IPS-15b (cell line): ENCODE data around the gene NELL1.

ENCODE experiments used
- H3K27me3 ChIP-seq: one replicate; pipeline ENCODE4 v1.6.1; 2013; ENCODE audit warnings: low read length; ENCODE audit not compliant: control insufficient read depth, insufficient read depth
- H3K36me3 ChIP-seq: one replicate; pipeline ENCODE4 v1.6.1; 2013; ENCODE audit warnings: low read length; ENCODE audit not compliant: control insufficient read depth, insufficient read depth
- H3K4me1 ChIP-seq: one replicate; pipeline ENCODE4 v1.6.1; 2013; ENCODE audit warnings: mild to moderate bottlenecking, low read length; ENCODE audit not compliant: control insufficient read depth, insufficient read depth
- H3K4me3 ChIP-seq: one replicate; pipeline ENCODE4 v1.5.1; 2013; ENCODE audit warnings: low read depth, low read length
- H3K9ac ChIP-seq: one replicate; pipeline ENCODE4 v1.6.1; 2013; ENCODE audit warnings: low read depth, mild to moderate bottlenecking, low read length
- H3K9me3 ChIP-seq: one replicate; pipeline ENCODE4 v1.6.1; 2013; ENCODE audit warnings: mild to moderate bottlenecking, low read length; ENCODE audit not compliant: control insufficient read depth, insufficient read depth

Gene NELL1

GRCh38 chr11:20669820-20670684 lies 666 bp downstream of the NELL1 start:
- no peak overlapping the region for H3K9ac ChIP-seq
- no peaks in the 10 kb centered on the region for H3K9me3 ChIP-seq
- peaks cover 83% of the 10 kb centered on the region for H3K27me3 ChIP-seq
- H3K4me3 ChIP-seq, result peak overlapping the region; percentile 64
- H3K36me3 ChIP-seq, result no peaks in the 10 kb centered on the region
- H3K4me1 ChIP-seq, result peaks cover 19% of the 10 kb centered on the region

GRCh38 chr11:20670932-20671403 lies 1.6 kb downstream of the NELL1 start:
- Histone ChIP-seq H3K4me3 (peak overlapping the region; percentile 64), H3K4me1 (peaks cover 19% of the 10 kb centered on the region), H3K36me3 (no peaks in the 10 kb centered on the region), H3K9me3 (no peaks in the 10 kb centered on the region), H3K9ac (no peak overlapping the region), H3K27me3 (peaks cover 74% of the 10 kb centered on the region)

GRCh38 chr11:20671856-20672546 lies 2.6 kb downstream of the NELL1 start:
- peaks cover 66% of the 10 kb centered on the region for H3K27me3 ChIP-seq
- no peak overlapping the region for H3K4me3 ChIP-seq
- no peak overlapping the region for H3K9ac ChIP-seq
- peaks cover 19% of the 10 kb centered on the region for H3K4me1 ChIP-seq
- no peaks in the 10 kb centered on the region for H3K36me3 ChIP-seq
- H3K9me3 ChIP-seq, result no peaks in the 10 kb centered on the region

- no peaks in the 10 kb centered on the region for H3K36me3 ChIP-seq
- no peak overlapping the region for H3K4me3 ChIP-seq
- no peak overlapping the region for H3K9ac ChIP-seq
- peaks cover 60% of the 10 kb centered on the region for H3K27me3 ChIP-seq
- no peaks in the 10 kb centered on the region for H3K9me3 ChIP-seq
- peaks cover 19% of the 10 kb centered on the region for H3K4me1 ChIP-seq
Observed at GRCh38 chr11:20672575-20672974, 3.2 kb downstream of the NELL1 start.

GRCh38 chr11:20676658-20677057 lies 7.3 kb downstream of the NELL1 start:
- Histone ChIP-seq H3K9ac (no peak overlapping the region), H3K27me3 (peaks cover 21% of the 10 kb centered on the region), H3K4me1 (peaks cover under 1% of the 10 kb centered on the region), H3K36me3 (no peaks in the 10 kb centered on the region), H3K9me3 (no peaks in the 10 kb centered on the region), H3K4me3 (no peak overlapping the region)

- Histone ChIP-seq H3K9me3 (no peaks in the 10 kb centered on the region), H3K4me1 (no peaks in the 10 kb centered on the region), H3K36me3 (no peaks in the 10 kb centered on the region), H3K9ac (no peak overlapping the region), H3K27me3 (no peaks in the 10 kb centered on the region), H3K4me3 (no peak overlapping the region)
Observed at GRCh38 chr11:20688761-20689160, 19.4 kb downstream of the NELL1 start.

GRCh38 chr11:20707876-20708275 lies 38.5 kb downstream of the NELL1 start:
- no peaks in the 10 kb centered on the region for H3K27me3 ChIP-seq
- no peaks in the 10 kb centered on the region for H3K9me3 ChIP-seq
- no peak overlapping the region for H3K9ac ChIP-seq
- no peaks in the 10 kb centered on the region for H3K4me1 ChIP-seq
- no peak overlapping the region for H3K4me3 ChIP-seq
- no peaks in the 10 kb centered on the region for H3K36me3 ChIP-seq

GRCh38 chr11:20712912-20713311 lies 43.5 kb downstream of the NELL1 start:
- no peaks in the 10 kb centered on the region for H3K27me3 ChIP-seq
- no peaks in the 10 kb centered on the region for H3K36me3 ChIP-seq
- H3K9me3 ChIP-seq, result no peaks in the 10 kb centered on the region
- H3K4me1 ChIP-seq, result no peaks in the 10 kb centered on the region
- no peak overlapping the region for H3K4me3 ChIP-seq
- no peak overlapping the region for H3K9ac ChIP-seq

- Histone ChIP-seq H3K9me3 (no peaks in the 10 kb centered on the region), H3K9ac (no peak overlapping the region), H3K36me3 (no peaks in the 10 kb centered on the region), H3K27me3 (no peaks in the 10 kb centered on the region), H3K4me3 (no peak overlapping the region), H3K4me1 (no peaks in the 10 kb centered on the region)
Observed at GRCh38 chr11:20715464-20715863, 46.1 kb downstream of the NELL1 start.

DNA sequence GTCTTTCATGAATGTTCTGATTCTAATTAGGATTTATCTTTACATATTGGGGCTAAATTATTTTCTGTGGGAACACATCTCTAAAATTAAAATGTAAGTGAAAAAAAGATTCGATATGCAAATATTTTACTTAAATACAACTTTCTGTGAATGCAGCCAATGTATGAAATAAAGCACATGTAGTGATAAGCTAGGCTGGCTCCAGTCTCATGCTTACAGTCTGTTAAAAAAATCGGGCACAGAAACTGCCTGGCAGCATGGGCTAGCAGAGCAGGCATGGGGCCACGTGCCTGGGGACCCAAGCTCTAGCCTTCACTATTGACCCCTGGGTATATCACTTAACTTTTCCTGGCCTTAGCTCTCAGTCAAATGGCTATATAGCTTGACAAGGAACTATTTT lies 46.5 kb downstream of the NELL1 start:
- no peaks in the 10 kb centered on the region for H3K4me1 ChIP-seq
- no peaks in the 10 kb centered on the region for H3K36me3 ChIP-seq
- H3K4me3 ChIP-seq, result no peak overlapping the region
- H3K9me3 ChIP-seq, result no peaks in the 10 kb centered on the region
- H3K27me3 ChIP-seq, result no peaks in the 10 kb centered on the region
- no peak overlapping the region for H3K9ac ChIP-seq

GRCh38 chr11:20719821-20720220 lies 50.4 kb downstream of the NELL1 start:
- Histone ChIP-seq H3K9me3 (no peaks in the 10 kb centered on the region), H3K27me3 (no peaks in the 10 kb centered on the region), H3K4me1 (no peaks in the 10 kb centered on the region), H3K36me3 (no peaks in the 10 kb centered on the region), H3K4me3 (no peak overlapping the region), H3K9ac (no peak overlapping the region)

DNA sequence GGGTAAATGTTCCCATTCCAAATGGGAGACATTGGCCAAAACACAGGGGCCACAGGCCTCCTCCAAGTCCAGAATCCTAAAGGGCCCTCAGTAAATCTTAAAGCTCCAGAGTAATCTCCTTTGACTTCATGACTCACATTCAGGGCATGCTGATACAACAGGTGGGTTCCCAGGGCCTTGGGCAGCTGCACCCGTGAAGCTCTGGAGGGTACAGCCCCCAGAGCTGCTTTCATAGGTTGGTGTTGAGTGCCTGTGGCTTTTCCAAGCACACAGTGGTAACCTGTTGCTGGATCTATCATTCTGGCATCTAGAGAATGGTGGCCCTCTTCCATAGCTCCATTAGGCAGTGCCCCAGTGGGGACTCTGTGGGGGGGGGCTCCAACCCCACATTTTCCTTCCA lies 54.0 kb downstream of the NELL1 start:
- Histone ChIP-seq H3K4me1 (no peaks in the 10 kb centered on the region), H3K27me3 (no peaks in the 10 kb centered on the region), H3K4me3 (no peak overlapping the region), H3K36me3 (no peaks in the 10 kb centered on the region), H3K9me3 (no peaks in the 10 kb centered on the region), H3K9ac (no peak overlapping the region)
